Measurements from ENCODE around the gene CHIC2.

CHIC2 gene

GRCh38 chr4:54063737-54064316, 578 bp downstream of the CHIC2 start:
- peak overlapping the region; percentile 78 for H3K27ac ChIP-seq
- TF ChIP-seq, protein P1, sequence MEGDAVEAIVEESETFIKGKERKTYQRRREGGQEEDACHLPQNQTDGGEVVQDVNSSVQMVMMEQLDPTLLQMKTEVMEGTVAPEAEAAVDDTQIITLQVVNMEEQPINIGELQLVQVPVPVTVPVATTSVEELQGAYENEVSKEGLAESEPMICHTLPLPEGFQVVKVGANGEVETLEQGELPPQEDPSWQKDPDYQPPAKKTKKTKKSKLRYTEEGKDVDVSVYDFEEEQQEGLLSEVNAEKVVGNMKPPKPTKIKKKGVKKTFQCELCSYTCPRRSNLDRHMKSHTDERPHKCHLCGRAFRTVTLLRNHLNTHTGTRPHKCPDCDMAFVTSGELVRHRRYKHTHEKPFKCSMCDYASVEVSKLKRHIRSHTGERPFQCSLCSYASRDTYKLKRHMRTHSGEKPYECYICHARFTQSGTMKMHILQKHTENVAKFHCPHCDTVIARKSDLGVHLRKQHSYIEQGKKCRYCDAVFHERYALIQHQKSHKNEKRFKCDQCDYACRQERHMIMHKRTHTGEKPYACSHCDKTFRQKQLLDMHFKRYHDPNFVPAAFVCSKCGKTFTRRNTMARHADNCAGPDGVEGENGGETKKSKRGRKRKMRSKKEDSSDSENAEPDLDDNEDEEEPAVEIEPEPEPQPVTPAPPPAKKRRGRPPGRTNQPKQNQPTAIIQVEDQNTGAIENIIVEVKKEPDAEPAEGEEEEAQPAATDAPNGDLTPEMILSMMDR (conservative IDR thresholded peaks at IDR 0.05) = no peak
- TF ChIP-seq ZFX (IDR thresholded peaks at IDR 0.05) = no peak

GRCh38 chr4:54063229-54063628, 1.2 kb downstream of the CHIC2 start:
- TF ChIP-seq, protein P1 (conservative IDR thresholded peaks at IDR 0.05) = no peak
- TF ChIP-seq ZFX (IDR thresholded peaks at IDR 0.05) = no peak
- H3K27ac ChIP-seq = peak overlapping the region; percentile 78

- H3K27ac ChIP-seq = no peak overlapping the region
- TF ChIP-seq ZFX (IDR thresholded peaks at IDR 0.05) = no peak
- TF ChIP-seq, protein P1 (conservative IDR thresholded peaks at IDR 0.05) = no peak
Measured at GRCh38 chr4:54062392-54062791, 2.0 kb downstream of the CHIC2 start.

DNA sequence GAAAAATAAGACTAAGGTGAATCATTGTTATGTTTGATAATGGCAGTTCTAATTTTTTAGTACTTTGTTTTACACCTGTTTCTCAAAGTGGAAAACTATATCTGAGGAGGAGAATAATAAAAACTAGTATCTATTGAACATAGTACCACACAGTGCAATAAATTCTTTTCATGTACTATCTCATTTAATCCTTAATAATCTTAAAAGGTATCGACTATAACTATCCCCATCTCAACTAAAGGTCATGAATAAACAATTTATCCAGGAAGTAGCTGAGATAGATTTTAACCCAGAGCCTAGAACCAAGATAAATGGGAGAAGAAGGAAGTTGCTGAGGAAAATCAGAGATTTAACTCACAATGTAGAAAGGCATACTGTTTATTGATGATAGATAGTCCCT, 2.5 kb downstream of the CHIC2 start:
- TF ChIP-seq, protein P1 (conservative IDR thresholded peaks at IDR 0.05) = no peak
- TF ChIP-seq ZFX (IDR thresholded peaks at IDR 0.05) = no peak
- no peak overlapping the region for H3K27ac ChIP-seq

- no peak overlapping the region for H3K27ac ChIP-seq
- no peak for TF ChIP-seq ZFX (IDR thresholded peaks at IDR 0.05)
- TF ChIP-seq, protein P1 (conservative IDR thresholded peaks at IDR 0.05) = no peak
Measured at GRCh38 chr4:54061067-54061466, 3.3 kb downstream of the CHIC2 start.

GRCh38 chr4:54060116-54060515, 4.3 kb downstream of the CHIC2 start:
- TF ChIP-seq, protein P1 (conservative IDR thresholded peaks at IDR 0.05) = no peak
- TF ChIP-seq ZFX (IDR thresholded peaks at IDR 0.05) = no peak
- H3K27ac ChIP-seq = no peak overlapping the region

GRCh38 chr4:54058171-54058570, 6.2 kb downstream of the CHIC2 start:
- no peak for TF ChIP-seq ZFX (IDR thresholded peaks at IDR 0.05)
- TF ChIP-seq, protein P1 (conservative IDR thresholded peaks at IDR 0.05) = no peak
- H3K27ac ChIP-seq = no peak overlapping the region

All from C4-2B (cell line).